ENCODE data around the gene PEPD. TPM values are rescaled to one million over a fixed set of nuclear protein-coding genes. Genes with fewer than 3 reads are reported as not detected.

Gene PEPD
- total RNA-seq, 1 experiment from 2014 or later: 40.5 TPM

GRCh38 chr19:33508431-33508830, 13.2 kb downstream of the PEPD start:
- ChIA-PET POLR2A (no interaction called here), RAD21 (ENCODE audit: low non-redundant PET in 1 of 2, low total read pairs in 2 of 2, uncharacterized antibody in 2 of 2, unreplicated experiment in 2 of 2) (no interaction called here), CTCF (no interaction called here)
- no peak overlapping the region for H3K4me3 ChIP-seq (replicated peaks in 1 of 2; ENCODE audit: low read depth in 1 of 2, low read length in 2 of 2)
- no peaks in the 10 kb centered on the region for H3K9me3 ChIP-seq (ENCODE audit: control insufficient read depth in 1 of 2, insufficient read depth in 1 of 2, low read depth in 1 of 2, low read length in 2 of 2)
- no peak overlapping the region for H3K4me2 ChIP-seq (ENCODE audit: low read length)
- BruUV-seq (replicated peaks): no TSS peak
- intact Hi-C loops (cut with micrococcal nuclease): no loop called here
- ATAC-seq (no peak), DNase-seq (ENCODE audit: low read depth, low spot score) (no peak)
- H3K36me3 ChIP-seq (ENCODE audit: control insufficient read depth in 1 of 2, insufficient read depth in 2 of 2, low read length in 2 of 2): no peaks in the 10 kb centered on the region
- H2AFZ ChIP-seq (ENCODE audit: low read depth, low read length, poor library complexity, severe bottlenecking): no peak overlapping the region
- no peaks in the 10 kb centered on the region for H3K9me2 ChIP-seq (ENCODE audit: insufficient read depth)
- H3K4me1 ChIP-seq (ENCODE audit: control insufficient read depth in 1 of 2, insufficient read depth in 2 of 2, low read length in 2 of 2): no peaks in the 10 kb centered on the region
- TF ChIP-seq ZBTB33 (IDR thresholded peaks at IDR 0.05; ENCODE audit: extremely low read depth, insufficient replicate concordance, low read length) (no peak), ELF1 (IDR thresholded peaks at IDR 0.05; ENCODE audit: borderline replicate concordance, low read depth) (no peak), EGR1 (IDR thresholded peaks at IDR 0.05; ENCODE audit: low read depth) (no peak), SP1 (IDR thresholded peaks at IDR 0.05; ENCODE audit: low read depth) (no peak)
- no peaks in the 10 kb centered on the region for H3K79me2 ChIP-seq (ENCODE audit: insufficient read depth, low read length)
- H3K27me3 ChIP-seq (ENCODE audit: insufficient read depth, low read length): no peaks in the 10 kb centered on the region
- H4K20me1 ChIP-seq (ENCODE audit: insufficient read depth): no peaks in the 10 kb centered on the region
- H3K9ac ChIP-seq (ENCODE audit: low read length): no peak overlapping the region
- no peak overlapping the region for H3K27ac ChIP-seq (ENCODE audit: low read depth, low read length)

- intact Hi-C loops (cut with micrococcal nuclease): no loop called here
Observed at GRCh38 chr19:33508009-33508408, 13.6 kb downstream of the PEPD start.

More at GRCh38 chr19:33508009-33508408, 13.6 kb downstream of the PEPD start:
- Histone ChIP-seq H4K20me1 (ENCODE audit: insufficient read depth) (no peaks in the 10 kb centered on the region), H3K79me2 (ENCODE audit: insufficient read depth, low read length) (no peaks in the 10 kb centered on the region), H3K9me3 (ENCODE audit: control insufficient read depth in 1 of 2, insufficient read depth in 1 of 2, low read depth in 1 of 2, low read length in 2 of 2) (no peaks in the 10 kb centered on the region), H3K9me2 (ENCODE audit: insufficient read depth) (no peaks in the 10 kb centered on the region), H2AFZ (ENCODE audit: low read depth, low read length, poor library complexity, severe bottlenecking) (no peak overlapping the region), H3K4me3 (replicated peaks in 1 of 2; ENCODE audit: low read depth in 1 of 2, low read length in 2 of 2) (no peak overlapping the region), H3K36me3 (ENCODE audit: control insufficient read depth in 1 of 2, insufficient read depth in 2 of 2, low read length in 2 of 2) (no peaks in the 10 kb centered on the region), H3K4me1 (ENCODE audit: control insufficient read depth in 1 of 2, insufficient read depth in 2 of 2, low read length in 2 of 2) (no peaks in the 10 kb centered on the region), H3K27ac (ENCODE audit: low read depth, low read length) (no peak overlapping the region), H3K9ac (ENCODE audit: low read length) (no peak overlapping the region), H3K27me3 (ENCODE audit: insufficient read depth, low read length) (no peaks in the 10 kb centered on the region), H3K4me2 (ENCODE audit: low read length) (no peak overlapping the region)
- TF ChIP-seq EZH2phosphoT487 (IDR thresholded peaks at IDR 0.05; ENCODE audit: borderline replicate concordance) (no peak), JUND (IDR thresholded peaks at IDR 0.05) (no peak), CTCF (IDR thresholded peaks at IDR 0.05 in 2 of 3, conservative IDR thresholded peaks at IDR 0.05 in 1 of 3; ENCODE audit: borderline replicate concordance in 1 of 3, insufficient read depth in 1 of 3, low read depth in 2 of 3, low read length in 2 of 3) (no peak), ZFX (IDR thresholded peaks at IDR 0.05) (no peak), SP1 (IDR thresholded peaks at IDR 0.05; ENCODE audit: low read depth) (no peak), EZH2 (IDR thresholded peaks at IDR 0.05) (no peak)
- CTCF ChIA-PET: no interaction called here
- POLR2A ChIA-PET: no interaction called here
- no peak for DNase-seq (ENCODE audit: low read depth, low spot score)
- RAD21 ChIA-PET (ENCODE audit: low non-redundant PET in 1 of 2, low total read pairs in 2 of 2, uncharacterized antibody in 2 of 2, unreplicated experiment in 2 of 2): no interaction called here
- ATAC-seq: no peak
- BruUV-seq (replicated peaks): no TSS peak

Data from HCT116 (cell line).